HL-60 (cell line): ENCODE data around the gene SLC22A12.

Experiments used
- DNase-seq, 2 experiments: peaks; one replicate each; pipeline ENCODE4 v3.0.0-alpha.2; 2010 to 2020; ENCODE audit warnings: low read depth in 1 of 2, low spot score in 1 of 2
- H3K27ac ChIP-seq: fragments of 250-450 bp; sonication (Bioruptor Pico); replicated peaks from 2 replicates; pipeline ENCODE4 v1.5.1; 2020; ENCODE audit warnings: mild to moderate bottlenecking, moderate library complexity
- H3K27me3 ChIP-seq: fragments of 250-450 bp; sonication (Bioruptor Pico); 2 replicates; pipeline ENCODE4 v1.5.1; 2021; ENCODE audit warnings: mild to moderate bottlenecking, moderate library complexity; ENCODE audit not compliant: insufficient read depth, poor library complexity, severe bottlenecking
- H3K4me3 ChIP-seq: replicated peaks from 2 replicates; pipeline ENCODE4 v1.5.1; 2011; ENCODE audit warnings: mild to moderate bottlenecking, control low read depth, low read length; ENCODE audit not compliant: insufficient read depth
- GABPA ChIP-seq: IDR thresholded peaks from 2 replicates; pipeline ENCODE4 v1.6.1; 2012; ENCODE audit warnings: low read depth
- POLR2AphosphoS5 ChIP-seq: IDR thresholded peaks from 2 replicates; pipeline ENCODE4 v1.6.1; 2012; ENCODE audit warnings: low read depth
- SPI1 ChIP-seq: IDR thresholded peaks from 2 replicates; pipeline ENCODE4 v1.6.1; 2012; ENCODE audit warnings: low read depth, mild to moderate bottlenecking, borderline replicate concordance
- TF ChIP-seq, protein P1 (sequence below): IDR thresholded peaks from 2 replicates; pipeline ENCODE4 v1.6.1; 2012; ENCODE audit warnings: low read depth; ENCODE audit not compliant: insufficient replicate concordance
- TF ChIP-seq, protein P2 (sequence below): IDR thresholded peaks from one replicate; pipeline ENCODE4 v1.5.1; 2011; ENCODE audit warnings: low read length, control low read depth, inconsistent platforms; ENCODE audit not compliant: insufficient read depth

SLC22A12 gene

DNA sequence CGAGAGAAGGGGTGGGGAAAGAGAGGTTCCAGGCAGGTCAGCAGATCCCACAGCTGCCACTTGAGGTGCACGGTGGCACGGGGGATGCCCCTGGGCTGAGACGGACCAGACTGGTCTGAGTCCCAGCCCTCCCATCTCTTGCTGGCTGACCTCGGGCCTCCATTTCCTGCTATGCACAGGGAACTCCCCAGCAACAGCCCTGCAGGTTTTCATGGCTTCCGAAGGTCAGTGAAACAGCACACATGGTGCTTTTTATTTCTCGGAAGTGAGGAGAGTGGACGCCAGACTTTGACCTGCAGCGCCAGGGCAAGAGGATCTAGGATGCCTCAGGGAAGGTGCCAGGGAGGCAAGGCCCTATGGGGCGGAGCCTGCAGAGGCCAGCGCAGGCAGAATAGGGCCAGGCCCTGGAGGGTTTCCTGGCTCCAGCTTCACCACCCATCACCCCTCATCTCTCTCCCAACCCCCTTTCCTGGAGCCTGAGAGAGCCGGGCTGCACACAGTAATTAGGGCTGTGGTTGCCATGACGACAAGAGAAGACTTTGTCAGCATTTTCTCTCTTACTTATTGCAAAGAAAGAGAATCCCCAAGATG, 29.5 kb downstream of the SLC22A12 start:
- no peaks in the 10 kb centered on the region for H3K27me3 ChIP-seq
- H3K4me3 ChIP-seq, result no peak overlapping the region
- DNase-seq, result no peak
- TF ChIP-seq GABPA (no peak), SPI1 (no peak), POLR2AphosphoS5 (no peak)
- TF ChIP-seq, protein P1, sequence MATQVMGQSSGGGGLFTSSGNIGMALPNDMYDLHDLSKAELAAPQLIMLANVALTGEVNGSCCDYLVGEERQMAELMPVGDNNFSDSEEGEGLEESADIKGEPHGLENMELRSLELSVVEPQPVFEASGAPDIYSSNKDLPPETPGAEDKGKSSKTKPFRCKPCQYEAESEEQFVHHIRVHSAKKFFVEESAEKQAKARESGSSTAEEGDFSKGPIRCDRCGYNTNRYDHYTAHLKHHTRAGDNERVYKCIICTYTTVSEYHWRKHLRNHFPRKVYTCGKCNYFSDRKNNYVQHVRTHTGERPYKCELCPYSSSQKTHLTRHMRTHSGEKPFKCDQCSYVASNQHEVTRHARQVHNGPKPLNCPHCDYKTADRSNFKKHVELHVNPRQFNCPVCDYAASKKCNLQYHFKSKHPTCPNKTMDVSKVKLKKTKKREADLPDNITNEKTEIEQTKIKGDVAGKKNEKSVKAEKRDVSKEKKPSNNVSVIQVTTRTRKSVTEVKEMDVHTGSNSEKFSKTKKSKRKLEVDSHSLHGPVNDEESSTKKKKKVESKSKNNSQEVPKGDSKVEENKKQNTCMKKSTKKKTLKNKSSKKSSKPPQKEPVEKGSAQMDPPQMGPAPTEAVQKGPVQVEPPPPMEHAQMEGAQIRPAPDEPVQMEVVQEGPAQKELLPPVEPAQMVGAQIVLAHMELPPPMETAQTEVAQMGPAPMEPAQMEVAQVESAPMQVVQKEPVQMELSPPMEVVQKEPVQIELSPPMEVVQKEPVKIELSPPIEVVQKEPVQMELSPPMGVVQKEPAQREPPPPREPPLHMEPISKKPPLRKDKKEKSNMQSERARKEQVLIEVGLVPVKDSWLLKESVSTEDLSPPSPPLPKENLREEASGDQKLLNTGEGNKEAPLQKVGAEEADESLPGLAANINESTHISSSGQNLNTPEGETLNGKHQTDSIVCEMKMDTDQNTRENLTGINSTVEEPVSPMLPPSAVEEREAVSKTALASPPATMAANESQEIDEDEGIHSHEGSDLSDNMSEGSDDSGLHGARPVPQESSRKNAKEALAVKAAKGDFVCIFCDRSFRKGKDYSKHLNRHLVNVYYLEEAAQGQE, result no peak
- TF ChIP-seq, protein P2, sequence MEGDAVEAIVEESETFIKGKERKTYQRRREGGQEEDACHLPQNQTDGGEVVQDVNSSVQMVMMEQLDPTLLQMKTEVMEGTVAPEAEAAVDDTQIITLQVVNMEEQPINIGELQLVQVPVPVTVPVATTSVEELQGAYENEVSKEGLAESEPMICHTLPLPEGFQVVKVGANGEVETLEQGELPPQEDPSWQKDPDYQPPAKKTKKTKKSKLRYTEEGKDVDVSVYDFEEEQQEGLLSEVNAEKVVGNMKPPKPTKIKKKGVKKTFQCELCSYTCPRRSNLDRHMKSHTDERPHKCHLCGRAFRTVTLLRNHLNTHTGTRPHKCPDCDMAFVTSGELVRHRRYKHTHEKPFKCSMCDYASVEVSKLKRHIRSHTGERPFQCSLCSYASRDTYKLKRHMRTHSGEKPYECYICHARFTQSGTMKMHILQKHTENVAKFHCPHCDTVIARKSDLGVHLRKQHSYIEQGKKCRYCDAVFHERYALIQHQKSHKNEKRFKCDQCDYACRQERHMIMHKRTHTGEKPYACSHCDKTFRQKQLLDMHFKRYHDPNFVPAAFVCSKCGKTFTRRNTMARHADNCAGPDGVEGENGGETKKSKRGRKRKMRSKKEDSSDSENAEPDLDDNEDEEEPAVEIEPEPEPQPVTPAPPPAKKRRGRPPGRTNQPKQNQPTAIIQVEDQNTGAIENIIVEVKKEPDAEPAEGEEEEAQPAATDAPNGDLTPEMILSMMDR, result no peak
- H3K27ac ChIP-seq, result no peak overlapping the region

DNA sequence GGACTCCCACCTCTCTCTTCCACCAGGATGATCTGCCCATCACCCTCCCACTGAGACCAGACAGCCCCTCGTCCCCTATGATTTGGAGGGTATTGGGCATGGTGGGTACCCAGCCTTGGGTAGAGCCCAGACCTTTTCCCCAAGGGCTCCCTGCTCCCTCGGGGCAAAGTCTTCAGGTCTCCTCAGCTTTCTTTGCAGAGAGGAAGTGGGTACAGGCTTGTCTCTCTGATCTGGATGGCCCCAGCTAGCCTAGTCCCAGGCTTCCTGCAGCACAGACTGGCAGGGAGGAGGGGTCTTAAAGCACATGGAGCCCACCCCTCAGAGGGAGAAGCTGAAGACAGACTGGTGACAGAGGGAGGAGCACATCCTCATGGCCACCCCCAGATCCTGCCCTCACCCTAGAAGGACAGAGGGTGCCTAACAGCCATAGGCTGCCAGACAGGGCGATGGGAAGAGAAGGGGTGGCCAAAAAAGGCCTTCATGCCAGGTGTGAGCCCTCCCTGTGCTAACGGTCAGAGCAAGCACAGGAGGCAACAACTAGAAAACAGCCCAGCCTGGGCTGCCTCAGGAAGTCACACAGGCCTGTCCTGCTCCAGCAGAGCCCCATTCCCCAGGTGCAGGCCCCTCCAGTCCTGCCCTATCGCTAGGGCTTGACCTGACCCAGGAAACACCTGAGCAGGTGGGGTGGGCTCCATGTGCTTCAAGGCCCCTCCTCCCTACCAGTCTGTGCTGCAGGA, 30.4 kb downstream of the SLC22A12 start:
- Histone ChIP-seq H3K4me3 (no peak overlapping the region), H3K27me3 (no peaks in the 10 kb centered on the region), H3K27ac (peak overlapping the region; percentile 36)
- TF ChIP-seq, protein P2, result no peak
- TF ChIP-seq POLR2AphosphoS5 (no peak), SPI1 (peak; percentile 88)
- peak in 1 of 2 experiments; percentile 29 for DNase-seq

DNA sequence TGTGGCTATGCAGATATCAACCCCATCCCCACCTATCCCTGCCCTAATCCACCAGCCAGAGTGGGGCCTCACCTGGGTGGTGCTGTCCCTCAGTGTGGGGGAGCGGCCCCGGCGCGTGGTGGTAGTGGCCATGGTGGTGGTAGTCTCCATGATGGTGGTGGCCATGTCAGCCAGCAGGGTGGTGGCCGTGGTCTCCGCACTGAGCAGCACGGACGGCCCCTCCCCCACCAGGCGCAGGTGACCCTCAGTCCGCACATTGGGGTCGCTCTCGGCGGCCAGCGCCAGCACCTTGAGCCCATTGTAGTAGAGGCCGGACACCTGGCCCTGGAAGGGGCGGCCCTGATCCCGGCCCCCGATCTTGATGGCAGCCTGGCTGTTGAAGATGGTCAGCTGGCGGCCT, 31.7 kb downstream of the SLC22A12 start:
- Histone ChIP-seq H3K27ac (no peak overlapping the region), H3K27me3 (no peaks in the 10 kb centered on the region), H3K4me3 (no peak overlapping the region)
- TF ChIP-seq, protein P1, result no peak
- TF ChIP-seq SPI1 (no peak), GABPA (no peak), POLR2AphosphoS5 (no peak)
- TF ChIP-seq, protein P2, result no peak
- DNase-seq, result no peak
